GM23248 (cell line): ENCODE results near the gene ETHE1. TPM values are rescaled to one million over a fixed set of nuclear protein-coding genes. Genes with fewer than 3 reads are reported as not detected.

Experiments used
- DNase-seq: peaks from one replicate; pipeline ENCODE4 v3.0.0-alpha.2; 2015
- H2AFZ ChIP-seq: fragments of 200-600 bp; sonication (generic); 2 replicates; pipeline ENCODE4 v1.6.1; 2016; ENCODE audit warnings: antibody characterized with exemption
- H3F3A ChIP-seq: fragments of 200-600 bp; sonication (generic); 2 replicates; pipeline ENCODE4 v1.6.1; 2016; ENCODE audit warnings: mild to moderate bottlenecking, antibody characterized with exemption, mixed run types; ENCODE audit not compliant: insufficient read depth
- H3K27ac ChIP-seq: fragments of 200-600 bp; sonication (generic); 2 replicates; pipeline ENCODE4 v1.5.1; 2016; ENCODE audit warnings: mild to moderate bottlenecking
- H3K27me3 ChIP-seq: fragments of 200-600 bp; sonication (generic); replicated peaks from 2 replicates; pipeline ENCODE4 v1.6.1; 2016; ENCODE audit warnings: mild to moderate bottlenecking; ENCODE audit not compliant: insufficient read depth
- H3K36me3 ChIP-seq: fragments of 200-600 bp; sonication (generic); 2 replicates; pipeline ENCODE4 v1.6.1; 2016; ENCODE audit warnings: low read depth, mild to moderate bottlenecking
- H3K4me1 ChIP-seq: fragments of 200-600 bp; sonication (generic); 2 replicates; pipeline ENCODE4 v1.6.1; 2016; ENCODE audit warnings: mild to moderate bottlenecking; ENCODE audit not compliant: insufficient read depth
- H3K4me2 ChIP-seq: fragments of 200-600 bp; sonication (generic); one replicate; pipeline ENCODE4 v1.6.1; 2016; ENCODE audit warnings: mild to moderate bottlenecking; ENCODE audit not compliant: unreplicated experiment
- H3K4me3 ChIP-seq: fragments of 200-600 bp; sonication (generic); 2 replicates; pipeline ENCODE4 v1.5.1; 2016; ENCODE audit warnings: mild to moderate bottlenecking
- H3K79me2 ChIP-seq: fragments of 200-600 bp; sonication (generic); 2 replicates; pipeline ENCODE4 v1.6.1; 2016; ENCODE audit warnings: mild to moderate bottlenecking; ENCODE audit not compliant: insufficient read depth
- H3K9ac ChIP-seq: fragments of 200-600 bp; sonication (generic); 2 replicates; pipeline ENCODE4 v1.6.1; 2016; ENCODE audit warnings: mild to moderate bottlenecking
- H3K9me2 ChIP-seq: fragments of 200-600 bp; sonication (generic); 2 replicates; pipeline ENCODE4 v1.6.1; 2016; ENCODE audit warnings: mixed run types, mild to moderate bottlenecking, moderate library complexity; ENCODE audit not compliant: insufficient read depth
- H3K9me3 ChIP-seq: fragments of 200-600 bp; sonication (generic); one replicate; pipeline ENCODE4 v1.6.1; 2017; ENCODE audit warnings: low read depth
- H4K20me1 ChIP-seq: fragments of 200-600 bp; sonication (generic); 2 replicates; pipeline ENCODE4 v1.6.0; 2016; ENCODE audit not compliant: insufficient read depth
- EZH2 ChIP-seq: fragments of 200-600 bp; sonication (generic); IDR thresholded peaks from 2 replicates; pipeline ENCODE4 v1.6.1; 2018; ENCODE audit warnings: antibody characterized with exemption, mild to moderate bottlenecking; ENCODE audit not compliant: insufficient read depth, poor library complexity, severe bottlenecking
- EZH2phosphoT487 ChIP-seq: fragments of 200-600 bp; sonication (generic); IDR thresholded peaks from 2 replicates; pipeline ENCODE4 v1.6.1; 2018; ENCODE audit warnings: antibody characterized with exemption, moderate library complexity, mild to moderate bottlenecking, low read depth; ENCODE audit not compliant: insufficient read depth
- WGBS, 2 experiments: methylation state at CpG; one replicate each; pipeline ENCODE4 v1.1.6; 2015 to 2017; ENCODE audit warnings: low lambda C conversion rate in 2 of 2, low coverage in 1 of 2; ENCODE audit errors: missing lambda C conversion rate in 2 of 2; 5-methylcytosine and 5-hydroxymethylcytosine counted together
- in situ Hi-C: fragments of 300-500 bp; cut with MboI; formaldehyde crosslinking; loops from 2 replicates; pipeline ENCODE4 v1.15.0; 2020
- polyA plus RNA-seq: library from polyadenylated mRNA; unstranded; fragments of >200 nt; fragmentation: Nextera tagmentation; extraction: Ambion mirVana; gene quantifications from 2 replicates; pipeline ENCODE4 v1.2.1, GENCODE V29; 2016
- total RNA-seq: library from RNA; depleted of rRNA; stranded (reverse); fragments of >200 nt; shearing (Covaris generic); gene quantifications from 2 replicates; pipeline ENCODE4 v1.2.3, GENCODE V29; 2014

Gene ETHE1
- total and polyA plus RNA-seq, 2 experiments from 2014 or later, result 70.8 to 100.0 TPM

- no peak overlapping the region for H3K4me3 ChIP-seq
- peaks cover 18% of the 10 kb centered on the region for H3F3A ChIP-seq
- 85 to 90% methylated on average over 32 to 43 of the region's 43 CpGs for WGBS, 2 experiments
- TF ChIP-seq EZH2 (no peak), EZH2phosphoT487 (no peak)
- no peak overlapping the region for H2AFZ ChIP-seq
- no peaks in the 10 kb centered on the region for H4K20me1 ChIP-seq
- DNase-seq, result no peak
- H3K9ac ChIP-seq, result no peak overlapping the region
- no peaks in the 10 kb centered on the region for H3K9me3 ChIP-seq
- H3K79me2 ChIP-seq, result no peaks in the 10 kb centered on the region
- H3K27ac ChIP-seq, result no peak overlapping the region
- peaks cover 5% of the 10 kb centered on the region; the same call in 1 of the 2 replicates for H3K36me3 ChIP-seq
- no peaks in the 10 kb centered on the region for H3K9me2 ChIP-seq
- no peak overlapping the region for H3K4me2 ChIP-seq
- in situ Hi-C loops, result no loop called here
- H3K27me3 ChIP-seq, result no peaks in the 10 kb centered on the region
- no peaks in the 10 kb centered on the region for H3K4me1 ChIP-seq
Measured at GRCh38 chr19:43501661-43502418, 25.2 kb downstream of the ETHE1 start.

DNA sequence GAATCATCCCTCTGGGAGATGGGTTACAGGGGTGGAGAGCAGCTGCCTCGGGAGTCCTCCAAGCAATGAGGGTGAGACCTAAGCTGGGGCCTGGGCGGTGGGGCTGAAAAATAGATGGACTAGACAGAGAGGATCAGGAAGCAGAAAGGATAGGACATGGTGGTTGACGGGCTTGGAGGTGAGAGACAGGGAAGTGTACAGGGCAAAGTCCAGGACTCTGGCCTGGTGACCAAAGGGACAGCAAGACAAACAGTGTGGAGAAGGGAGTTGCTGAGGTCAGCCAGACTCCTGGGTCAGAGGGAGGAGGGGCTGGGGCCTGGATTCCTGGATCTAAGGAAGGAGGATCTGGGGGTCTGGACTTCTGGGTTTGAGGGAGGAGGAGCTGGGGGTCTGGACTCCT, 28.0 kb downstream of the ETHE1 start:
- Histone ChIP-seq H3K27ac (no peak overlapping the region), H3K4me1 (no peaks in the 10 kb centered on the region), H3K9me2 (no peaks in the 10 kb centered on the region), H3K9me3 (no peaks in the 10 kb centered on the region), H3F3A (no peaks in the 10 kb centered on the region), H3K9ac (no peak overlapping the region), H3K4me3 (no peak overlapping the region), H3K27me3 (no peaks in the 10 kb centered on the region), H2AFZ (no peak overlapping the region), H3K79me2 (no peaks in the 10 kb centered on the region), H3K36me3 (no peaks in the 10 kb centered on the region), H4K20me1 (no peaks in the 10 kb centered on the region), H3K4me2 (no peak overlapping the region)
- no peak for TF ChIP-seq EZH2phosphoT487
- TF ChIP-seq EZH2, result no peak
- WGBS, 2 experiments, result 74 to 88% methylated on average over 3 of the region's 3 CpGs
- DNase-seq, result no peak
- in situ Hi-C loops, result no loop called here

- no peak for DNase-seq
- H3K9ac ChIP-seq, result no peak overlapping the region
- no peak overlapping the region for H3K4me3 ChIP-seq
- WGBS, 2 experiments, result 81 to 82% methylated on average over 5 of the region's 5 CpGs
- H3K4me1 ChIP-seq, result no peaks in the 10 kb centered on the region
- no peak for TF ChIP-seq EZH2phosphoT487
- no peak for TF ChIP-seq EZH2
- no peaks in the 10 kb centered on the region for H4K20me1 ChIP-seq
- H3K36me3 ChIP-seq, result no peaks in the 10 kb centered on the region
- H3K9me2 ChIP-seq, result no peaks in the 10 kb centered on the region
- no peak overlapping the region for H3K4me2 ChIP-seq
- H3K79me2 ChIP-seq, result no peaks in the 10 kb centered on the region
- no peaks in the 10 kb centered on the region for H3K9me3 ChIP-seq
- H3F3A ChIP-seq, result no peaks in the 10 kb centered on the region
- in situ Hi-C loops, result no loop called here
- no peak overlapping the region for H3K27ac ChIP-seq
- H2AFZ ChIP-seq, result no peak overlapping the region
- H3K27me3 ChIP-seq, result no peaks in the 10 kb centered on the region
Measured at GRCh38 chr19:43498233-43498842, 28.7 kb downstream of the ETHE1 start.

- no peaks in the 10 kb centered on the region for H3K4me1 ChIP-seq
- H3K79me2 ChIP-seq, result no peaks in the 10 kb centered on the region
- no peaks in the 10 kb centered on the region for H4K20me1 ChIP-seq
- H3K4me3 ChIP-seq, result no peak overlapping the region
- no peaks in the 10 kb centered on the region for H3K27me3 ChIP-seq
- H3K27ac ChIP-seq, result no peak overlapping the region
- H3K4me2 ChIP-seq, result no peak overlapping the region
- H2AFZ ChIP-seq, result no peak overlapping the region
- H3K9me3 ChIP-seq, result no peaks in the 10 kb centered on the region
- WGBS, 2 experiments, result 94 to 96% methylated on average over 6 to 7 of the region's 7 CpGs
- no peaks in the 10 kb centered on the region for H3K36me3 ChIP-seq
- no peaks in the 10 kb centered on the region for H3K9me2 ChIP-seq
- TF ChIP-seq EZH2phosphoT487 (no peak), EZH2 (no peak)
- H3K9ac ChIP-seq, result no peak overlapping the region
- in situ Hi-C loops, result no loop called here
- no peak for DNase-seq
- no peaks in the 10 kb centered on the region for H3F3A ChIP-seq
Measured at GRCh38 chr19:43496960-43497359, 30.0 kb downstream of the ETHE1 start.
